PC-3 (cell line): ENCODE results near the gene ZNF528. TPM values are rescaled to one million over a fixed set of nuclear protein-coding genes. Genes with fewer than 3 reads are reported as not detected.

Source experiments
- ATAC-seq: fragments of 200-7000 bp; cut with Tn5 transposase; 2 replicates; pipeline ENCODE4 v1.9.1; 2020; ENCODE audit warnings: mild to moderate bottlenecking, moderate library complexity
- BruUV-seq: library from RNA; stranded (reverse); fragments of 400-500 nt; replicated peaks from 2 replicates; lab custom pipeline; 2021; lab: Mats Ljungman, UMichigan
- CTCF ChIA-PET: fragments of 300-600 bp; sonication (Branson Sonifier 250); formaldehyde crosslinking; loops from one replicate; lab custom pipeline; 2022; ENCODE audit warnings: antibody characterized with exemption; lab: Charles Lee
- POLR2A ChIA-PET: fragments of 300-600 bp; sonication (Branson Sonifier 250); formaldehyde crosslinking; loops from one replicate; lab custom pipeline; 2022; ENCODE audit warnings: antibody characterized with exemption; ENCODE audit not compliant: unreplicated experiment; lab: Charles Lee
- DNase-seq: peaks from one replicate; pipeline ENCODE4 v3.0.0-alpha.2; 2015
- H2AFZ ChIP-seq: fragments of 300-600 bp; sonication (generic); 2 replicates; pipeline ENCODE4 v1.6.0; 2016; ENCODE audit warnings: antibody characterized with exemption, low read length
- H3F3A ChIP-seq: fragments of 300-600 bp; sonication (generic); one replicate; pipeline ENCODE4 v1.6.0; 2017; ENCODE audit warnings: antibody characterized with exemption, low read length, control low read depth, mild to moderate bottlenecking; ENCODE audit not compliant: unreplicated experiment
- H3K27ac ChIP-seq: fragments of 300-600 bp; sonication (generic); 2 replicates; pipeline ENCODE4 v1.5.1; 2016; ENCODE audit warnings: mild to moderate bottlenecking, low read length
- H3K27me3 ChIP-seq: fragments of 300-600 bp; sonication (generic); 2 replicates; pipeline ENCODE4 v1.6.1; 2016; ENCODE audit warnings: low read length, mixed read lengths
- H3K36me3 ChIP-seq: fragments of 300-600 bp; sonication (generic); 2 replicates; pipeline ENCODE4 v1.6.1; 2016; ENCODE audit warnings: low read depth, mixed run types, low read length, mixed read lengths
- H3K4me1 ChIP-seq: fragments of 300-600 bp; sonication (generic); 2 replicates; pipeline ENCODE4 v1.5.1; 2016; ENCODE audit warnings: low read length; ENCODE audit not compliant: insufficient read depth
- H3K4me2 ChIP-seq: fragments of 300-600 bp; sonication (generic); 2 replicates; pipeline ENCODE4 v1.6.0; 2016; ENCODE audit warnings: low read length
- H3K4me3 ChIP-seq: fragments of 300-600 bp; sonication (generic); 2 replicates; pipeline ENCODE4 v1.5.1; 2016; ENCODE audit warnings: mild to moderate bottlenecking, low read length, mixed read lengths
- H3K79me2 ChIP-seq: fragments of 300-600 bp; sonication (generic); 2 replicates; pipeline ENCODE4 v1.6.1; 2017; ENCODE audit warnings: low read length, mixed read lengths
- H3K9ac ChIP-seq: fragments of 300-600 bp; sonication (generic); 2 replicates; pipeline ENCODE4 v1.6.0; 2016; ENCODE audit warnings: mild to moderate bottlenecking, low read length
- H3K9me2 ChIP-seq: fragments of 300-600 bp; sonication (generic); replicated peaks from 2 replicates; pipeline ENCODE4 v1.6.1; 2016; ENCODE audit warnings: mixed run types, low read length, mixed read lengths
- H3K9me3 ChIP-seq: fragments of 300-600 bp; sonication (generic); 2 replicates; pipeline ENCODE4 v1.6.1; 2016; ENCODE audit warnings: low read length, mixed read lengths
- H4K20me1 ChIP-seq: fragments of 300-600 bp; sonication (generic); 2 replicates; pipeline ENCODE4 v1.6.1; 2016; ENCODE audit warnings: low read length, mixed read lengths
- EZH2 ChIP-seq: fragments of 300-600 bp; sonication (generic); IDR thresholded peaks from one replicate; pipeline ENCODE4 v1.6.1; 2017; ENCODE audit warnings: antibody characterized with exemption, mild to moderate bottlenecking, low read length; ENCODE audit not compliant: unreplicated experiment
- intact Hi-C: fragments of 100-400 bp; cut with micrococcal nuclease; formaldehyde crosslinking; loops from 2 replicates; pipeline ENCODE4 v1.9.0; 2023
- total RNA-seq: library from RNA; depleted of rRNA; stranded (reverse); fragments of >200 nt; gene quantifications from 2 replicates; pipeline ENCODE4 v1.2.3, GENCODE V29; 2014; rRNA removed
- TF ChIP-seq, protein P1 (sequence below): fragments of 300-600 bp; sonication (generic); conservative IDR thresholded peaks from 2 replicates; pipeline ENCODE4 v1.5.1; 2017; ENCODE audit warnings: antibody characterized with exemption, low read depth, mild to moderate bottlenecking, low read length

Gene ZNF528
- total RNA-seq, 1 experiment from 2014 or later: 5.7 TPM

DNA sequence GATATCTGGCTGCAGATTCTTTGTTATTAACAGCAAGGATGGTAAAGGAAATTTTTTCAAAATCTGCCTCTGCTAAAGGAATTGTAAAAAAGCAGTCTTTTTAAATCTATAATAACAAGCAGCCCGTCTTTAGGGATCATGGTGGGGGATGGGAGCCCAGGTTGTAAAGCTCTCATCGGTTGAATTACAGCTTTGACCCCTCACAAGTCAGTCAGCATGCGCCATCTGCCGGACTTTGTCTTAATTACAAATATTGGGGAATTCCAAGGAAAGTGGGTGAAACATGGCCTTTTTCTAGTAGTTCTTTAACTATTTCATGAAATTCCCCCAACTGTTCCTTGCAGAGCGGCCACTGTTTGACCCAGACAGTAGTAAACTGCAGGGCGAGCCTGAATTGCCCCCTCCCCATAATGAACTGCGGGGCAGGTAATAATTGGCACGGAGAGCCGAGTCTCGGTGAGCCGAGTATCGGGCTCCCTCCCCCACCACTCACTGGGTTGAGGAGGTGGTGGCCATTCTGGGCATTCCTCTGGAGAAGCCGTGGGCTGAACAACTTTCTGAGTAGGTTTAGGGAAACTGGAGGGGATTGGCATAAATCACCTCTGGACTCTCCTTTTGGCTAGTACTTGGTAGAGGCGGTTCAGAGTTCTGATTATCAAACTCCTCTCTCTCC, 67.3 kb downstream of the ZNF528 start:
- H3K4me2 ChIP-seq: no peak overlapping the region
- POLR2A ChIA-PET: no interaction called here
- ATAC-seq (no peak), DNase-seq (no peak)
- H4K20me1 ChIP-seq: no peaks in the 10 kb centered on the region
- no peaks in the 10 kb centered on the region for H3F3A ChIP-seq
- H2AFZ ChIP-seq: no peak overlapping the region
- H3K27me3 ChIP-seq: no peaks in the 10 kb centered on the region
- H3K27ac ChIP-seq: no peak overlapping the region
- H3K4me3 ChIP-seq: no peak overlapping the region
- intact Hi-C loops: no loop called here
- no TSS peak for BruUV-seq
- peaks cover 10% of the 10 kb centered on the region; the same call in 1 of the 2 replicates for H3K36me3 ChIP-seq
- H3K9me3 ChIP-seq: peaks cover 87% of the 10 kb centered on the region
- no peak overlapping the region for H3K9ac ChIP-seq
- CTCF ChIA-PET: no interaction called here
- no peaks in the 10 kb centered on the region for H3K9me2 ChIP-seq
- no peak for TF ChIP-seq EZH2
- TF ChIP-seq, protein P1, sequence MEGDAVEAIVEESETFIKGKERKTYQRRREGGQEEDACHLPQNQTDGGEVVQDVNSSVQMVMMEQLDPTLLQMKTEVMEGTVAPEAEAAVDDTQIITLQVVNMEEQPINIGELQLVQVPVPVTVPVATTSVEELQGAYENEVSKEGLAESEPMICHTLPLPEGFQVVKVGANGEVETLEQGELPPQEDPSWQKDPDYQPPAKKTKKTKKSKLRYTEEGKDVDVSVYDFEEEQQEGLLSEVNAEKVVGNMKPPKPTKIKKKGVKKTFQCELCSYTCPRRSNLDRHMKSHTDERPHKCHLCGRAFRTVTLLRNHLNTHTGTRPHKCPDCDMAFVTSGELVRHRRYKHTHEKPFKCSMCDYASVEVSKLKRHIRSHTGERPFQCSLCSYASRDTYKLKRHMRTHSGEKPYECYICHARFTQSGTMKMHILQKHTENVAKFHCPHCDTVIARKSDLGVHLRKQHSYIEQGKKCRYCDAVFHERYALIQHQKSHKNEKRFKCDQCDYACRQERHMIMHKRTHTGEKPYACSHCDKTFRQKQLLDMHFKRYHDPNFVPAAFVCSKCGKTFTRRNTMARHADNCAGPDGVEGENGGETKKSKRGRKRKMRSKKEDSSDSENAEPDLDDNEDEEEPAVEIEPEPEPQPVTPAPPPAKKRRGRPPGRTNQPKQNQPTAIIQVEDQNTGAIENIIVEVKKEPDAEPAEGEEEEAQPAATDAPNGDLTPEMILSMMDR: peak; percentile 28; the same call in 1 of the 2 replicates
- H3K4me1 ChIP-seq: no peaks in the 10 kb centered on the region
- H3K79me2 ChIP-seq: no peaks in the 10 kb centered on the region

Other genes with a start within 250 kb of the ZNF528 start
- 2.6 and 8.0 TPM in 2 replicates for gene ZNF836, start 226.2 kb upstream of the ZNF528 start, total RNA-seq
- 336 and 427 TPM in 2 replicates for gene PPP2R1A, start 207.8 kb upstream of the ZNF528 start, total RNA-seq
- 9.1 and 11.7 TPM in 2 replicates for gene ZNF766, start 128.3 kb upstream of the ZNF528 start, total RNA-seq
- gene ZNF480, start 100.7 kb upstream of the ZNF528 start, total RNA-seq: 7.3 and 9.6 TPM in 2 replicates
- 0.23 and 0.29 TPM in 2 replicates for gene ZNF610, start 61.6 kb upstream of the ZNF528 start, total RNA-seq
- 1.7 and 3.2 TPM in 2 replicates for gene ZNF880, start 27.9 kb upstream of the ZNF528 start, total RNA-seq
- not detected in 2 replicates for gene ZNF534, start 31.3 kb downstream of the ZNF528 start, total RNA-seq
- gene ZNF578, start 55.7 kb downstream of the ZNF528 start, total RNA-seq: not detected in 2 replicates
- 9.4 and 14.3 TPM in 2 replicates for gene ZNF808, start 129.8 kb downstream of the ZNF528 start, total RNA-seq
- gene ZNF701, start 172.4 kb downstream of the ZNF528 start, total RNA-seq: 13.2 and 14.6 TPM in 2 replicates
- gene ZNF83, start 240.5 kb downstream of the ZNF528 start, total RNA-seq: 32.9 and 45.4 TPM in 2 replicates